ENCODE results near the gene INO80.

The INO80 gene

GRCh38 chr15:40930430-40931299 is 185.4 kb downstream of the INO80 start:
- H3K9me3 ChIP-seq (ENCODE audit: insufficient read depth, low read depth, low read length), result no peaks in the 10 kb centered on the region; the same call in 1 of the 2 replicates
- H3K4me1 ChIP-seq (ENCODE audit: insufficient read depth, low read length), result peaks cover 5% of the 10 kb centered on the region; the same call in 1 of the 2 replicates
- no peaks in the 10 kb centered on the region for H3K36me3 ChIP-seq (ENCODE audit: insufficient read depth, low read depth, low read length)
- peaks cover 99% of the 10 kb centered on the region for H3K27me3 ChIP-seq (ENCODE audit: insufficient read depth, low read length)
- H3K4me3 ChIP-seq (ENCODE audit: low read length), result peak overlapping the region; percentile 70; the same call in 1 of the 2 replicates
- H3K9ac ChIP-seq (ENCODE audit: low read depth, low read length), result no peak overlapping the region
- H3K27ac ChIP-seq (ENCODE audit: low read length), result no peak overlapping the region

- Histone ChIP-seq H3K4me1 (ENCODE audit: insufficient read depth, low read length) (peaks cover 5% of the 10 kb centered on the region; the same call in 1 of the 2 replicates), H3K9me3 (ENCODE audit: insufficient read depth, low read depth, low read length) (no peaks in the 10 kb centered on the region; the same call in 1 of the 2 replicates), H3K36me3 (ENCODE audit: insufficient read depth, low read depth, low read length) (no peaks in the 10 kb centered on the region), H3K27ac (ENCODE audit: low read length) (no peak overlapping the region), H3K9ac (ENCODE audit: low read depth, low read length) (no peak overlapping the region), H3K4me3 (ENCODE audit: low read length) (peak overlapping the region; percentile 70; the same call in 1 of the 2 replicates), H3K27me3 (ENCODE audit: insufficient read depth, low read length) (peaks cover 99% of the 10 kb centered on the region)
Observed at GRCh38 chr15:40929660-40930429, 186.2 kb downstream of the INO80 start.

All from iPS-20b (cell line).